HepG2 (cell line): ENCODE data around the gene NAV3. TPM values are rescaled to one million over a fixed set of nuclear protein-coding genes. Genes with fewer than 3 reads are reported as not detected.

ENCODE experiments used
- ATAC-seq: fragments of 200-7000 bp; cut with Tn5 transposase; 3 replicates; pipeline ENCODE4 v1.9.1; 2020; ENCODE audit warnings: mild to moderate bottlenecking, moderate library complexity
- BruUV-seq: library from RNA; stranded (reverse); fragments of 400-500 nt; replicated peaks from 2 replicates; lab custom pipeline; 2021; lab: Mats Ljungman, UMichigan
- CTCF ChIA-PET: fragments of 300-600 bp; formaldehyde crosslinking; extraction: SDS; loops from one replicate; lab custom pipeline; 2021; ENCODE audit warnings: low total read pairs, inconsistent platforms, low intra/inter-chr PET ratio; lab: Yijun Ruan, JAX
- POLR2A ChIA-PET: fragments of 350-600 bp; sonication (Branson Sonifier 250); formaldehyde crosslinking; loops from one replicate; lab custom pipeline; 2020; ENCODE audit warnings: antibody characterized with exemption, inconsistent platforms; lab: Yijun Ruan, JAX
- DNase-seq: peaks from one replicate; pipeline ENCODE4 v3.0.0-alpha.2; 2015; ENCODE audit warnings: low spot score
- FAIRE-seq: peaks from 3 replicates; lab custom pipeline; 2011; peaks lifted over from hg19 to GRCh38; lab: Jason Lieb, UNC
- H2AFZ ChIP-seq: one replicate; pipeline ENCODE4 v1.6.1; 2011; ENCODE audit warnings: low read length, inconsistent platforms
- H3K27ac ChIP-seq: fragments of 300-600 bp; 3 replicates; pipeline ENCODE4 v1.8.0; 2011; ENCODE audit warnings: mixed run types, mild to moderate bottlenecking, mixed read lengths, low read length, inconsistent platforms; ENCODE audit not compliant: insufficient read depth; ENCODE audit errors: extremely low read length
- H3K27me3 ChIP-seq, 2 experiments: fragments of 200-600 bp in 1 of 2; 2 replicates in 1 of 2; 3 replicates in 1 of 2; pipeline versions ENCODE4 v1.6.0 to v1.8.0; 2011; ENCODE audit warnings: low read length in 2 of 2, mild to moderate bottlenecking in 2 of 2, moderate library complexity in 2 of 2, inconsistent platforms in 1 of 2; ENCODE audit not compliant: insufficient read depth in 2 of 2, control insufficient read depth in 1 of 2
- H3K36me3 ChIP-seq, 2 experiments: fragments of 200-600 bp in 1 of 2; replicated peaks in 1 of 2; 2 replicates in 1 of 2; 3 replicates in 1 of 2; pipeline versions ENCODE4 v1.5.1 to v1.8.0; 2011; ENCODE audit warnings: low read length in 2 of 2, inconsistent platforms in 1 of 2; ENCODE audit not compliant: insufficient read depth in 2 of 2, control insufficient read depth in 1 of 2
- H3K4me1 ChIP-seq: 2 replicates; pipeline ENCODE4 v1.5.1; 2012; ENCODE audit warnings: low read length, inconsistent platforms; ENCODE audit not compliant: insufficient read depth
- H3K4me2 ChIP-seq: 2 replicates; pipeline ENCODE4 v1.6.0; 2011; ENCODE audit warnings: low read depth, low read length, inconsistent platforms
- H3K4me3 ChIP-seq, 3 experiments: fragments of 200-600 bp in 1 of 3; sonication (generic), shearing (Covaris generic) in 1 of 3; replicated peaks in 1 of 3; 2 replicates each; pipeline ENCODE4 v1.5.1; 2011 to 2016; ENCODE audit warnings: low read length in 3 of 3, inconsistent platforms in 2 of 3, low read depth in 2 of 3, mild to moderate bottlenecking in 2 of 3, control low read depth in 1 of 3, mixed read lengths in 1 of 3; ENCODE audit not compliant: insufficient read depth in 1 of 3
- H3K79me2 ChIP-seq: one replicate; pipeline ENCODE4 v1.6.1; 2011; ENCODE audit warnings: low read length, inconsistent platforms; ENCODE audit not compliant: insufficient read depth
- H3K9ac ChIP-seq: 2 replicates; pipeline ENCODE4 v1.6.0; 2011; ENCODE audit warnings: mild to moderate bottlenecking, low read depth, low read length, inconsistent platforms; ENCODE audit not compliant: insufficient read depth
- H3K9me3 ChIP-seq: 2 replicates; pipeline ENCODE4 v1.5.1; 2012; ENCODE audit warnings: mild to moderate bottlenecking, low read length
- H4K20me1 ChIP-seq: 2 replicates; pipeline ENCODE4 v1.6.0; 2011; ENCODE audit warnings: inconsistent platforms, mild to moderate bottlenecking, low read length, moderate library complexity; ENCODE audit not compliant: insufficient read depth
- CENPT ChIP-seq: sonication (generic); formaldehyde crosslinking; IDR thresholded peaks from 2 replicates; pipeline ENCODE4 v1.8.0; 2022; ENCODE audit warnings: low read depth, mild to moderate bottlenecking, moderate library complexity, missing genetic modification reagents
- DRAP1 ChIP-seq: IDR thresholded peaks from 2 replicates; pipeline ENCODE4 v1.6.1; 2016; ENCODE audit warnings: missing genetic modification reagents, missing compliant biosample characterization
- HMGA1 ChIP-seq: sonication (generic); formaldehyde crosslinking; conservative IDR thresholded peaks from 2 replicates; pipeline ENCODE4 v1.4.0; 2020; ENCODE audit warnings: missing genetic modification reagents
- POGK ChIP-seq: sonication (generic); formaldehyde crosslinking; conservative IDR thresholded peaks from 2 replicates; pipeline ENCODE4 v1.8.0; 2022; ENCODE audit warnings: mild to moderate bottlenecking, moderate library complexity, missing genetic modification reagents
- ZFP36L2 ChIP-seq: sonication (generic); formaldehyde crosslinking; IDR thresholded peaks from 2 replicates; pipeline ENCODE4 v1.4.0; 2020; ENCODE audit warnings: missing genetic modification reagents
- in situ Hi-C: cut with HindIII; loops from 2 replicates; pipeline ENCODE4 v1.10.0; 2017; ENCODE audit warnings: low pct_unique_long_range_greater_than_20kb; ENCODE audit not compliant: extremely low pct_ligation_motif_present
- intact Hi-C: fragments of 100-400 bp; cut with micrococcal nuclease; formaldehyde crosslinking; loops from one replicate; pipeline ENCODE4 v1.10.0; 2022; ENCODE audit not compliant: unreplicated experiment
- polyA plus RNA-seq, 8 experiments: library from polyadenylated mRNA; depleted of rRNA in 3 of 8; stranded (reverse) in 7 of 8; unstranded in 1 of 8; fragments of >200 nt; fragmentation: Illumina TruSeq in 4 of 8; extraction: Trizol in 4 of 8; gene quantifications; 2 replicates each; pipeline versions ENCODE4 v1.2.1 to v1.2.3, GENCODE V29; 2011 to 2016; ENCODE audit warnings: low read depth in 4 of 8, missing spikeins in 1 of 8, mixed read lengths in 1 of 8; ENCODE audit not compliant: insufficient read depth in 1 of 8
- total RNA-seq, 5 experiments: library from RNA; depleted of rRNA; stranded (reverse); fragments of >200 nt; fragmentation: Illumina TruSeq; extraction: Trizol; gene quantifications; 2 replicates each; pipeline ENCODE4 v1.2.3, GENCODE V29; 2016; ENCODE audit warnings: low read depth in 1 of 5
- TF ChIP-seq, protein P1 (sequence below): sonication (generic); formaldehyde crosslinking; IDR thresholded peaks from 2 replicates; pipeline ENCODE4 v1.4.0; 2020; ENCODE audit warnings: mild to moderate bottlenecking, missing genetic modification reagents
- TF ChIP-seq, protein P2 (sequence below): sonication (generic); formaldehyde crosslinking; IDR thresholded peaks from 2 replicates; pipeline ENCODE4 v1.5.0; 2020; ENCODE audit warnings: mild to moderate bottlenecking, missing genetic modification reagents
- TF ChIP-seq, protein P3 (sequence below): sonication (generic); formaldehyde crosslinking; IDR thresholded peaks from 2 replicates; pipeline ENCODE4 v1.4.0; 2020; ENCODE audit warnings: mild to moderate bottlenecking, missing genetic modification reagents, borderline replicate concordance

The NAV3 gene
- total and polyA plus RNA-seq, 2 of the 13 experiments (the other 11 are each of a cell fraction or from before 2014, with no cell fraction given): 0.01 to 0.18 TPM

GRCh38 chr12:78156751-78157150, 326.1 kb downstream of the NAV3 start:
- in situ Hi-C loops: no loop called here
- Histone ChIP-seq H3K4me3 (no peak overlapping the region), H3K27me3 (no peaks in the 10 kb centered on the region), H3K4me2 (no peak overlapping the region)
- no peak for FAIRE-seq
- CTCF ChIA-PET: no interaction called here
- no peak for TF ChIP-seq POGK (CRISPR knock-in tag)
- TF ChIP-seq DRAP1 (CRISPR knock-in tag): no peak
- TF ChIP-seq, protein P1, sequence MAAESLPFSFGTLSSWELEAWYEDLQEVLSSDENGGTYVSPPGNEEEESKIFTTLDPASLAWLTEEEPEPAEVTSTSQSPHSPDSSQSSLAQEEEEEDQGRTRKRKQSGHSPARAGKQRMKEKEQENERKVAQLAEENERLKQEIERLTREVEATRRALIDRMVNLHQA (CRISPR knock-in tag): no peak
- TF ChIP-seq HMGA1 (CRISPR knock-in tag): no peak
- no peak for TF ChIP-seq ZFP36L2 (CRISPR knock-in tag)
- no peak for TF ChIP-seq CENPT (CRISPR knock-in tag)
- TF ChIP-seq, protein P2, sequence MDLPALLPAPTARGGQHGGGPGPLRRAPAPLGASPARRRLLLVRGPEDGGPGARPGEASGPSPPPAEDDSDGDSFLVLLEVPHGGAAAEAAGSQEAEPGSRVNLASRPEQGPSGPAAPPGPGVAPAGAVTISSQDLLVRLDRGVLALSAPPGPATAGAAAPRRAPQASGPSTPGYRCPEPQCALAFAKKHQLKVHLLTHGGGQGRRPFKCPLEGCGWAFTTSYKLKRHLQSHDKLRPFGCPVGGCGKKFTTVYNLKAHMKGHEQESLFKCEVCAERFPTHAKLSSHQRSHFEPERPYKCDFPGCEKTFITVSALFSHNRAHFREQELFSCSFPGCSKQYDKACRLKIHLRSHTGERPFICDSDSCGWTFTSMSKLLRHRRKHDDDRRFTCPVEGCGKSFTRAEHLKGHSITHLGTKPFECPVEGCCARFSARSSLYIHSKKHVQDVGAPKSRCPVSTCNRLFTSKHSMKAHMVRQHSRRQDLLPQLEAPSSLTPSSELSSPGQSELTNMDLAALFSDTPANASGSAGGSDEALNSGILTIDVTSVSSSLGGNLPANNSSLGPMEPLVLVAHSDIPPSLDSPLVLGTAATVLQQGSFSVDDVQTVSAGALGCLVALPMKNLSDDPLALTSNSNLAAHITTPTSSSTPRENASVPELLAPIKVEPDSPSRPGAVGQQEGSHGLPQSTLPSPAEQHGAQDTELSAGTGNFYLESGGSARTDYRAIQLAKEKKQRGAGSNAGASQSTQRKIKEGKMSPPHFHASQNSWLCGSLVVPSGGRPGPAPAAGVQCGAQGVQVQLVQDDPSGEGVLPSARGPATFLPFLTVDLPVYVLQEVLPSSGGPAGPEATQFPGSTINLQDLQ (CRISPR knock-in tag): no peak
- TF ChIP-seq, protein P3, sequence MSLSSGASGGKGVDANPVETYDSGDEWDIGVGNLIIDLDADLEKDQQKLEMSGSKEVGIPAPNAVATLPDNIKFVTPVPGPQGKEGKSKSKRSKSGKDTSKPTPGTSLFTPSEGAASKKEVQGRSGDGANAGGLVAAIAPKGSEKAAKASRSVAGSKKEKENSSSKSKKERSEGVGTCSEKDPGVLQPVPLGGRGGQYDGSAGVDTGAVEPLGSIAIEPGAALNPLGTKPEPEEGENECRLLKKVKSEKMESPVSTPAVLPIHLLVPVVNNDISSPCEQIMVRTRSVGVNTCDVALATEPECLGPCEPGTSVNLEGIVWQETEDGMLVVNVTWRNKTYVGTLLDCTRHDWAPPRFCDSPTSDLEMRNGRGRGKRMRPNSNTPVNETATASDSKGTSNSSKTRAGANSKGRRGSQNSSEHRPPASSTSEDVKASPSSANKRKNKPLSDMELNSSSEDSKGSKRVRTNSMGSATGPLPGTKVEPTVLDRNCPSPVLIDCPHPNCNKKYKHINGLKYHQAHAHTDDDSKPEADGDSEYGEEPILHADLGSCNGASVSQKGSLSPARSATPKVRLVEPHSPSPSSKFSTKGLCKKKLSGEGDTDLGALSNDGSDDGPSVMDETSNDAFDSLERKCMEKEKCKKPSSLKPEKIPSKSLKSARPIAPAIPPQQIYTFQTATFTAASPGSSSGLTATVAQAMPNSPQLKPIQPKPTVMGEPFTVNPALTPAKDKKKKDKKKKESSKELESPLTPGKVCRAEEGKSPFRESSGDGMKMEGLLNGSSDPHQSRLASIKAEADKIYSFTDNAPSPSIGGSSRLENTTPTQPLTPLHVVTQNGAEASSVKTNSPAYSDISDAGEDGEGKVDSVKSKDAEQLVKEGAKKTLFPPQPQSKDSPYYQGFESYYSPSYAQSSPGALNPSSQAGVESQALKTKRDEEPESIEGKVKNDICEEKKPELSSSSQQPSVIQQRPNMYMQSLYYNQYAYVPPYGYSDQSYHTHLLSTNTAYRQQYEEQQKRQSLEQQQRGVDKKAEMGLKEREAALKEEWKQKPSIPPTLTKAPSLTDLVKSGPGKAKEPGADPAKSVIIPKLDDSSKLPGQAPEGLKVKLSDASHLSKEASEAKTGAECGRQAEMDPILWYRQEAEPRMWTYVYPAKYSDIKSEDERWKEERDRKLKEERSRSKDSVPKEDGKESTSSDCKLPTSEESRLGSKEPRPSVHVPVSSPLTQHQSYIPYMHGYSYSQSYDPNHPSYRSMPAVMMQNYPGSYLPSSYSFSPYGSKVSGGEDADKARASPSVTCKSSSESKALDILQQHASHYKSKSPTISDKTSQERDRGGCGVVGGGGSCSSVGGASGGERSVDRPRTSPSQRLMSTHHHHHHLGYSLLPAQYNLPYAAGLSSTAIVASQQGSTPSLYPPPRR: no peak
- TF ChIP-seq, all 625 proteins: peak for 0
- Histone ChIP-seq H3K79me2 (no peaks in the 10 kb centered on the region), H3K4me1 (no peaks in the 10 kb centered on the region), H3K27ac (no peak overlapping the region), H3K36me3 (no peaks in the 10 kb centered on the region), H2AFZ (no peak overlapping the region), H3K9me3 (no peaks in the 10 kb centered on the region), H4K20me1 (no peaks in the 10 kb centered on the region), H3K9ac (no peak overlapping the region)
- ATAC-seq (no peak), DNase-seq (no peak)
- POLR2A ChIA-PET: no interaction called here
- BruUV-seq: no TSS peak
- intact Hi-C loops: no loop called here
